SU-DHL-6 (cell line): ENCODE data around the gene RANGAP1.

Source experiments
- EZH2phosphoT487 ChIP-seq: fragments of 200-600 bp; sonication (generic), shearing (Covaris generic); conservative IDR thresholded peaks from 2 replicates; pipeline ENCODE4 v1.6.1; 2018; ENCODE audit warnings: mild to moderate bottlenecking, antibody characterized with exemption, low read length, moderate library complexity, mixed read lengths
- TF ChIP-seq, protein P1 (sequence below): fragments of 200-600 bp; sonication (generic); IDR thresholded peaks from one replicate; pipeline ENCODE4 v1.5.1; 2017; ENCODE audit warnings: antibody characterized with exemption, mild to moderate bottlenecking, low read length, moderate library complexity; ENCODE audit not compliant: insufficient read depth, poor library complexity, severe bottlenecking

DNA sequence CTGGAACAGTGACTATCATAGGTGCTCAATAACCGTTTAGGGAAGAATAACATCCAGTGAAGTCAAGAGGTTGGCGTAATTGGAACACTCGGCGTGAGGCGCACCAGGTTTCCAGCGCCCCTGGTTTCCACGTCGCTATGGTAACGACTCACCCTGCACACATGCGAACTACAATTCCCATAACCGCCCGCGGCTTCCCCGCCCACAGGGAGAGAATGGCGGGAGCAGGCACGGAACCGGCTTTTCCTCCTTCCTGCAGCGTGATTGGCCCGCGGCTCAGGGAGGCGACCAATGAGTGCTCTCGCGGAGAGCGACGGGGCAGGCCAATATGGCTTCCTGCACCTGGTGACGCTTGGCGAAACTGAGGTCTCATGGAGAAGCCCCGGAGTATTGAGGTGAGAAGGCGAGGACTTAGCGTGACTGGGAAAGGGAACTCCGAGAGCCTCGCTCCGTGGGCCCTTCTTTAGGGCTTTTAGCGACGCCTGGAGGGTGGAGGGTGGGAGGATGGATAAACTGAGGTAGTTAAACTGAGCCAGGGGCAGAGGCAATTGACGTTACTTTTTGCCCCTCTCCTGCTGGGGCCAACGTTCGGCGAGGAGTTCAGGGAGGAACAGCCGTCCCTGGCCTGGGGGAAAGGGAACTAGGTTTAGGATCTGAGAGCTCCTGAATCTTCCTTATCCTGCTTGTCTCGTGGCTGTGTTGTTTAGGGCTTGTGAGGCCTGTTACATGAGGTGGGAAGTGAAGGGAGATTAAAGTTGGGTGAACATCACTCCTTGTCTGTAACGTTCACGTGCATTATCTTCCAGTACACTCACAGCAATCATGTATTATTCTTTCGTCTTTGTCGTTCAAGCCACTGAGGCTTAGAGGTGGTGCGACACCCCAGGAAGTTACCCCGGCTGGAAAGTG is 80.7 kb downstream of the RANGAP1 start, which contains the start of gene L3MBTL2:
- TF ChIP-seq, protein P1, sequence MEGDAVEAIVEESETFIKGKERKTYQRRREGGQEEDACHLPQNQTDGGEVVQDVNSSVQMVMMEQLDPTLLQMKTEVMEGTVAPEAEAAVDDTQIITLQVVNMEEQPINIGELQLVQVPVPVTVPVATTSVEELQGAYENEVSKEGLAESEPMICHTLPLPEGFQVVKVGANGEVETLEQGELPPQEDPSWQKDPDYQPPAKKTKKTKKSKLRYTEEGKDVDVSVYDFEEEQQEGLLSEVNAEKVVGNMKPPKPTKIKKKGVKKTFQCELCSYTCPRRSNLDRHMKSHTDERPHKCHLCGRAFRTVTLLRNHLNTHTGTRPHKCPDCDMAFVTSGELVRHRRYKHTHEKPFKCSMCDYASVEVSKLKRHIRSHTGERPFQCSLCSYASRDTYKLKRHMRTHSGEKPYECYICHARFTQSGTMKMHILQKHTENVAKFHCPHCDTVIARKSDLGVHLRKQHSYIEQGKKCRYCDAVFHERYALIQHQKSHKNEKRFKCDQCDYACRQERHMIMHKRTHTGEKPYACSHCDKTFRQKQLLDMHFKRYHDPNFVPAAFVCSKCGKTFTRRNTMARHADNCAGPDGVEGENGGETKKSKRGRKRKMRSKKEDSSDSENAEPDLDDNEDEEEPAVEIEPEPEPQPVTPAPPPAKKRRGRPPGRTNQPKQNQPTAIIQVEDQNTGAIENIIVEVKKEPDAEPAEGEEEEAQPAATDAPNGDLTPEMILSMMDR = no peak
- no peak for TF ChIP-seq EZH2phosphoT487
